Cerebellar cortex (tissue), 1 donor: ENCODE data around the gene ANP32B.
A peak's percentile ranks its signal among the peaks of the same experiment; 100 is the strongest.
"Not testable (repeated sequence)": the region's sequence is repeated elsewhere in the genome, so short reads cannot be mapped to it uniquely, and the experiment has no call there.

ENCODE experiments used
- DNase-seq: peaks from one replicate; pipeline ENCODE4 v3.0.0-alpha.2; 2015; ENCODE audit warnings: low spot score

The ANP32B gene

DNA sequence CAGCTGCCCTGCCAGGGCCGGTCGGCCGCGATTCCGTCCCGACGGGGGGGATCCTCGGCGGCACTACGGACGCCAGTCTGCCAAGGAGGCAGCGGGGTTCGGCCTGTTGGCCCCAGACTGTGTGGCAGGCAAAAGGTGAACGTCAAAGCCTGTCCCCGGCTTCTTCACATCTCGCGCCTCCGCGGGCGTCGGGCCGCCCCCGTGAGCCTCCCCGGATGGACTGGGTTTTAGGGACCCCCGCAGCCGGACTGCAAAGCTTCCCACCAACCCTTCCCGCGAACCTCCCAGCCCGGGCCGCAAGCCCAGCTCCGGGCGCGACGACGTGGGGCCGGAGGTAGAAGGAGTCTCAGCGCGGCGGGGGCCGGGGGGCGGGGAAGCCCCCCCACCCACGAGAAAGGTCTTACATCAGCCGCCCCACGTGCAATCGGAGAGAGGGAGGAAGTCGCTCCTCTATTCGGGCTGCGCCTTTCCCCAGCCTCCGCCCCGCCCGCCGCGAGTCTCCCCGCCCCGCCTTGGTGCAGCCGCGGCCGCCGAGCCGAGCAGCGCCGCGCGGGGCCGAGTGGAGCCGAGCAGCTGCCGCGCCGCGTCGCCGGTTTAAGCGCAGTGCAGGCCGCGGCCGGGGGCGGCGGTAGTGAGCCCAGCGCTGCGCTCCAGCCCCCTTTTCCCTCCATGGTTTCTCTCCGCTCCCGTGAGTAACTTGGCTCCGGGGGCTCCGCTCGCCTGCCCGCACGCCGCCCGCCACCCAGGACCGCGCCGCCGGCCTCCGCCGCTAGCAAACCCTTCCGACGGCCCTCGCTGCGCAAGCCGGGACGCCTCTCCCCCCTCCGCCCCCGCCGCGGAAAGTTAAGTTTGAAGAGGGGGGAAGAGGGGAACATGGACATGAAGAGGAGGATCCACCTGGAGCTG, at the start of gene ANP32B:
Gene ANP32B (plus strand): TSS at position 659 of the 906 bp plus-strand sequence. CDS start 215 bp downstream, at position 874.
- peak; percentile 80 for DNase-seq

DNA sequence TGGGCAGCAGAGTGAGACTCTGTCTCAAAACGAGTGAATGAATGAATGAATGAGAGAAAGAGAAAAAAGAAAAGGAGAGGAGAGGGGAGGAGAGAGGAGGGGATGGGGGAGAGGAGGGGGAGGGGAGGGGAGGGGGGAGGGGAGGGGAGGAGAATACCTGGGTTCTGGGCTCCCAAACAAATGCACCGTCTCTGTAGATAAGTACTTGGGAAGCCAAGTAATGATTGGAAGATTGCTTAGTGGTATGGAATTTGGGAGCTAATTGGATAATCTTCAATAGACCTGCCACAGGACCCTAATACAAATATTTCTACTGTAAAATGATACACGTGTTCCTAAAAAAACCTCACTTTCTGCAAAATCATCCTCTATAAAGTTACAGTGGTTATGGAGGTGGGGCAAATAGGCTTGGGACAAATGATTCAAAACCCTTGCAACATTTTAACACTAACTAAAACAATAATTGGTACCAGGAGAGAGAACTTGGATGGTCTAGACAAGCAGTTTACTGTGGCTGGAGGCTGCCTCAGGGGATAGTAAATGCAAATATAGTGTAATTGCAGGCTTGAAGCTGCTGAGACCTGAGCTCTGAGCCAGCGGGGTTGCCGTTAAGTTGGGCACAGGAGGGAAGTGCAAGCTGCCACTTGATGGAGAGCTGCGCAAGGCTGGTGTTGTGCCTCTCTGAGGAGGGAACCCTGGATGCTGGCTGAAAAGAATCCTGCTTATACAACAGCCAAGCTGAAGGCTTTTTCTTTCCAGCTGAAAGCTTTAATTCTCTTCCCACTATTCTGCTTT, 48.6 kb upstream of the ANP32B start:
- no peak for DNase-seq

DNA sequence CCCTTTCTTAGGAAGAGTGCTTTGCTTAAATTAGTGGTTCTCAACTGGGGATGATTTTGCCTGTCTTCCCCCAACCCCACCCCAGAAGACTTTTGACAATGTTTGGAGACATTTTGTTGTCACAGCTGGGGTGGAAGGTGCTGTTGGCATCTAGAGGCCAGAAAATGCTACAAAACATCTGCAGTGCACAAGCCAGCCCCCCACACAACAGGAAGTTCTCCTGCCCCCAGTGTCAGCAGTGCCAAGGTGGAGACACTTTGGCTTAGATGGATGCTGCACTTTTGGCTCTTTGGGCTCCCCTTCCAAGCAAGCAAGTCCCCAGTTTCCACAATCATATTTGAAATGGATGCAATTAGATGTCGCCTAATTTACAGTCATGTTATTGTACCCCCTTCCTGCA, 47.9 kb upstream of the ANP32B start:
- no peak for DNase-seq

DNA sequence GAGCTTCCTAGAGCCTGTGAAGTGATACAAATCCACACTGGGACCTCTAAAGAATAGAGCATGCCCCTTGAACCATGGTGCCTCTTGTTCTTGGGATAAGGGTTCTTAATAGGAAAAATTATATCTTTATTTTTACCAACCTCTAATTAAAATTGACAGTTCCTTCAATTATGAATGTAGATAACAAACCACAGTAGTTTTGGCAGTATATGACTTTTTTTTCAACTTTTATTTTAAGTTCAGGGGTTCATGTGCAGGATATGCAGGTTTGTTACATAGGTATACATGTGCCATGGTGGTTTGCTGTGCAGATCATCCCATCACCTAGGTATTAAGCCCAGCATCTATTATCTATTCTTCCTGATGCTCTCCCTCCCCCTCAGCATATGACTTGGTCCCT, 46.1 kb upstream of the ANP32B start:
- no peak for DNase-seq

DNA sequence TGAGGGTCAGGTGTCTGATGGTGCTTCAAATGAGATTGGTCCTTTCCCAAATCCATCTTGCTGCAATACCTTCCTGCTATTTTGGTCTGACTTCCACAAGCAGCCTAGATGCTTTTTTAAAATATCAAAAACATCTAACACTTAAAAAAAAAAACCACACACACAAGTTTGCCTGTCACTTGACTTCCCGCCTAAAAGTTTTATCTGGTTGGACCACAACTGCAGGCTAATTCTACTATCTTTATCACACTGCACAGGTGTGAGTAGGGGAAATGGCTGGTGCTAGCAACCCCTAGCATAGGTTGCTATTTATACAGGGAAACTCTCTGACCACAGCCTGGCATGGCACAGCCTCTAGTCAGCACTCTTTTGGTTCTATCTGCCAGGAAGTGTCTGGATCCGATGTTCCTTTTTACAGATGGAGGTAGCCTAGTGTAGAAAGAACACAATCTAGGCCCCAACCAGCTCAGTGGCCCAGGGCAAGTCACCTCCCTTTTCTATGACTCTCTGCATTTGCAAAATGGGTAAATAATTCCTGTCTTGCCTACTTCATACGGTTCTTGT, 45.0 kb upstream of the ANP32B start, which contains the start of gene HEMGN:
Gene HEMGN (minus strand): TSS at position 92 of the 564 bp plus-strand sequence. CDS start 36 bp downstream, at position 56.
- no peak for DNase-seq

DNA sequence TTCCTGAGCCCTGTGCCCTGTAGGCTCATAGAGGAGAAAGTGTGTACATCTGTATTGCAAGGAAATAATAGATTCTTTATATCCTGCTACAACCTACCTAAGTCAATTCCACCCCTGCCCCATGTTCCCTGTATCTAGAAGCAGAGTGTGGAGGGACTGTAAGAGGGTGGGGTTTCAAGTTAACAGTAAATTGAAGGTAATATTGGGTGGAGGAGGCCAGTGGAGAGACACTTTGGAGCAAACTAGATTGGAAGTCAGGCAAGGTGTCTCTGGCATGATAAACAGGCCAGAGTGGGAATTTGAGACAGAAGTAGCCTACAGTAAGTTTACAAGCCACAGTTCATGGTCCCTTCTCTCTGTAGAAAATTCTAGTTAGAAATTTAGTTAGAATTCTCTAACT, 42.9 kb upstream of the ANP32B start:
- DNase-seq: no peak

DNA sequence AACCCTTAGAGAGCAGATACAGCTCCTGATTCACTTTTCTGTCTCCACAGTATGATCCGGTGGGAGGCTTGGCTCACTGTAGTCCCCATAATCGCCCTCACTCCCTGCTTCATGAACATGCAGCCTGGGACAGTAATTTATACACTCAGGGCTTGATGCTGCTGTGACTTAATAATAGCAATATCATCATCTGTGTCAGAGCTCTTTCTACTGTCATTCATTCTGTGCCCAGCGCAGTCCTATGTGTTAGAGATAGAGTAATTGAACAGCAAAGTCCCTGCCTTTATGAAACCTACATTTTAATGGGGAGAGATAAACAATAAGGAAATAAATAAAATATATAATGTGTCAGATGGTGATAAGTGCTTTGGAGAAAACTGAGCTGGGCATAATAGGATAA, 42.4 kb upstream of the ANP32B start:
- DNase-seq: no peak

DNA sequence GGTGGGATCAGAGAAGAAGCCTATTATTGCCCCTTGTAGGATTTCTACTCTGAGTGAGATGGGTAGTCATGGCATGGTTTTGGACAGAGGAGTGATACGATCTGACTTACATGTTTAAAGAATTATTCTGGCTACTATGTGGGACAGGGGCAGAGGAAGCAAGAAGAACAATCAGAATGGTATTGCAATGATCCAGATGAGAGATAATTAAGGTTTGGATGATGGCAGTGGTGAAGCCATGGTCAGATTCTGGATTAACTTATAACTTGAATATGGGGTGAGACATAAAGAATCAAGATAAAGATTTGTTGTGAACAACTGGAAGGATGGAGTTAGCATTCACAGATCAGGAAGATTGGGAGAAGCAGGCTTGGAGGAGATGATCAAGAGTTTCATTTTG, 41.8 kb upstream of the ANP32B start:
- no peak for DNase-seq

DNA sequence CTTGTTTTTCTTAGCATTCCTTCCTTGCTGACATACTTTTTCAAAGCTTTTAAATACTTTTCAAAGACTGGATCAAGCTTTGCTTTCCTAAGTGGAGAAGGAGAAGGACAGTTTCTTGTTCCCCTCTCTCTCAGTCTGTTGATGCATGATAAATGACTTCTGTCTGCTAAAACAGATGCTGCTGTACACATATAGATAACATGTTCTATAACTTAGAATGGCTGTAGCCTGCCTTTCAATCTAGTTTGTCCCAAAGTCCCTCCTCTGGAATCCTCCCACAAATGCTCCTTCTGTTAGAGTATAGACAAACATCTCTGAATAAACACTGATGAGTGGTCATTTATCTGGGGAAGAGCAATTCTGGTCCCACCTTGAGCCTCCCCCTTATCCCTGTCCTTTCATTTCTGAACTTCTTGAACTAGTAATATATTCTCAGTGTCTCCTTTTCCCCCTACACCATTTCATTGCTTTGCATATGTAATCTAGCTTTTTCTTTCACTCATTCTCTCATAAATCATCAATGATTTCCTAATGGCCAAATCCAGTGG, 39.8 kb upstream of the ANP32B start:
- DNase-seq: no peak

DNA sequence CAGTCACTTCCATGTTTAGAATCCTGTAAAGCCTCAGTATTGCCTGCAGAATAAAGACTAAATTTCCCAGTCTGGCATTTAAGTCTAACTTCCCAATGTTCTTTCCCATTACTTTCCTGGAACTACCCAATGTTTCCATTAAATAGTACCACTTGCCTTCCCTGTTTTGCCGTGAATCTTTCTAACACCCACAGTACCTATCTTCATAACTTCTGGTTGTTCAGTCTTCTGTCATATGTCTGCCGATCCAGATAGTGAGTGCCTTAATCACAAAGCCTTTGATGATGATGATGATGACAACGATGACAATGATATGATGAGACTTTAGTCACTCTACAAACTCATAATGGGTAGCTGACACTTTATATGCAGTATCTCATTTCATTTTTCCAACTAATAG, 38.5 kb upstream of the ANP32B start:
- DNase-seq: no peak

DNA sequence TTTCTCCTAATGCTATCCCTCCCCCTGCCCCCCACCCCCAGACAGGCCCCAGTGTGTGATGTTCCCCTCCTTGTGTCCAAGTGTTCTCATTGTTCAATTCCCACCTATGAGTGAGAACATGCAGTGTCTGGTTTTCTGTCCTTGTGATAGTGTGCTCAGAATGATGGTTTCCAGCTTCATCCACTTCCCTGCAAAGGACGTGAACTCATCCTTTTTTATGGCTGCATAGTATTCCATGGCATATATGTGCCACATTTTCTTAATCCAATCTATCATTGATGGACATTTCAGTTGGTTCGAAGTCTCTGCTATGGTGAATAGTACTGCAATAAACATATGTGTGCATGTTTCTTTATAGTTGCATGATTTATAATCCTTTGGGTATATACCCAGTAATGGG, 37.7 kb upstream of the ANP32B start:
- not testable (repeated sequence) for DNase-seq

DNA sequence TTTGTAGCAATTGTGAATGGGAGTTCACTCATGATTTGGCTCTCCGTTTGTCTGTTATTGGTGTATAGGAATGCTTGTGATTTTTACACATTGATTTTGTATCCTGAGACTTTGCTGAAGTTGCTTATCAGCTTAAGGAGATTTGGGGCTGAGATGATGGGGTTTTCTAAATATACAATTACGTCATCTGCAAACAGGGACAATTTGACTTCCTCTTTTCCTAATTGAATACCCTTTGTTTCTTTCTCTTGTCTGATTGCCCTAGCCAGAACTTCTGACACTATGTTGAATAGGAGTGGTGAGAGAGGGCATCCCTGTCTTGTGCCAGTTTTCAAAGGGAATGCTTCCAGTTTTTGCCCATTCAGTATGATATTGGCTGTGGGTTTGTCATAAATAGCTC, 36.0 kb upstream of the ANP32B start:
- not testable (repeated sequence) for DNase-seq

DNA sequence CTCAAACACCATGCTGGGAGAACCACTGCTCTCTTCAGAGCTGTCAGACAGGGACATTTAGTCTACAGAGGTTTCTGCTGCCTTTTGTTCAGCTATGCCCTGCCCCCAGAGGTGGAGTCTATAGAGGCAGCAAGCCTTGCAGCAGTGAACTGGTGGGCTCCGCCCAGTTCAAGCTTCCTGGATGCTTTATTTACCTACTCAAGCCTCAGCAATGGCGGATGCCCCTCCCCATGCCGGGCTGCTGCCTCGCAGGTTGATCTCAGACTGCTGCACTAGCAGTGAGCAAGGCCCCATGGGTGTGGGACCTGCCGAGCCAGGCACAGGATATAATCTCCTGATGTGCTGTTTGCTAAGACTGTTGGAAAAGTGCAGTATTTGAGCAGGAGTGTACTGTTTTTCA, 32.3 kb upstream of the ANP32B start:
- DNase-seq: not testable (repeated sequence)

DNA sequence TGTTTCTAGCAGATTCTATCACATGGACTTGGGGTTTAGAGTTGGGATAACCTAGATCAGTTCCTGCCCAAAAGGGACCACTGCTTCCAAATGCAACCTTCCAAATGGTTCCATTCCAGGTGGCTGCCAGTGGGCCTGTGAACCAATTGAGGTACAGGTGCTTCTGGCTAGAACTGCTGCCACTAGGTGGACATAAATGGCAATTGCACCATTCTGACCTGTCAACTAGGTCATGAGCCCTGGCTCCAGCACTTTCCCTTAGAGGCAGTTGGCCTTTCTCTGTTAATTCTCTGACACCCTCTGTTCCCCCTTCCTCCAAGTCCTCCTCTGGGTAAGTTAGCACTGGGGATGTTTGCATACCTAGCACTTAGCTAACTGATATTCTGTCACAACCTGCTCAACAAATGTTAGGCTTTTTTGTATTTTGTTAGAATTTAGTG, 28.6 kb upstream of the ANP32B start:
- DNase-seq: peak; percentile 73

DNA sequence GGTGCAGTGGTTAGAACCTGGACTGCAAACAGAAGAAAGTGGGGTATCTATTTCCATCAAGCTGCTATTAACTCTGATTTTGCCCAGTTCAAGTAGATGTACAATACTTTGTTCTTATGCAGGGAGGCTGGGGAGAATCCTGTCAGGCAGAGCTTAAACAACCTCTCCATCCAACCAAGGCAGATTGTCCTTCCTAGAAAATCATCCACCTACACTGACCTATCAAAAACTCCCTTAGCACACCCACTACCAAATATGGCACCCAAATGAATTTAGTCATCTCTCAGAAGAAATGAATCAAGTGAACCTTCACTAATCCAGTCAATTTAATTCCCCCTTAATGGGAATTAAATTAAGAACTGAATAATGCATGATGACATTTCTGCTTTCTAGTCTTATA, 26.8 kb upstream of the ANP32B start:
- DNase-seq: no peak

DNA sequence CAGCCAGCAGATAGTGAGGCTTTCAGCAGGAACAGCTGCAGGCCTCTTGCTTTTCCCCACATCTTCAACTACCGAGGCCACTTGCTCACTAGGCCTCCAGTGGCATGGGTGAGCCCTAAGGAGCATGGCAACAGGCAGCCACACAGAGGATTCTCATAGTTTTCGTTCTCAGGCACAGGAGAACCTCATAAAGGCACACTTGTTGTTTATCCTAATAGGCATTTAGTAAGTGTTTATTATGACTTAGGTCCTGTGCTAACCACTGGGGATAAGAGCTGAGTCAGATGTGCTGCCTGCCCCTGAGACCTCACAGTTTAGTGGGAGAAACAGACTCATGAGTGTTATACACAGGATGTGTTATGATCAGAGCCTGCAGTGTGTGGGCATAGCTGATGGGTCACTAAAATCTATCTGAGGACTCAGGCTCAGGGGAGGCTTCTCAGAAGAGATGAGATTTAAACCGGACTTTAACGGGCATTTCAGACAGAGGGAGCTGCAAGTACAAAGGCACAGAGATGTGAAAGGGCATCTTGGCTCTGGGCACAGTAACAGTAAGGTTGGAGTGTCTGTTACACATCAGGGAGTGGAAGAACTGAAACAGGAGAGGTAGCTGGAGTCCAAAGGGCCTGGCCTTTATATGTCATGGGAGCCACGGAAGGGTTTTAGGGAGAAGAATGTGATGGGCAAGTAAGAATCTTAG, 24.2 kb upstream of the ANP32B start:
- DNase-seq: no peak

DNA sequence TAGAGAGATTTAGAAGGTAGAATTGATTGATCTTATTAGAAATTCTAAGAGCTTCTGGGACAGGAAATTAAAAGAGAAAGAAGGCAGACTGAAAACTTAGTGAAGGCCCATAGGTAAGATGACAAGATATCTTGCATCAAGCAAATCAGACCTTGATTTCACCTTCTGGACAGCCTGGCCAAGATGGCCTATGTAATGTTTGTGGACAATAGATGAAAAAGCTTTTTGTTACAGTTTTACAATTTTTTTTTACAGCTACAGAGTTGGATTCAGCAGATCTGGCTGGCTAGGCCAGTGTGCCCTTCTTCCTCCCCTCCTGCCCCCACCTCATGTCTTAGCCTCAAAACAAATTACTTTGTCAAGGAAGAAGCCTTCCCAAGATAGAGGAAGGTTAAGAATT, 23.6 kb upstream of the ANP32B start:
- no peak for DNase-seq

DNA sequence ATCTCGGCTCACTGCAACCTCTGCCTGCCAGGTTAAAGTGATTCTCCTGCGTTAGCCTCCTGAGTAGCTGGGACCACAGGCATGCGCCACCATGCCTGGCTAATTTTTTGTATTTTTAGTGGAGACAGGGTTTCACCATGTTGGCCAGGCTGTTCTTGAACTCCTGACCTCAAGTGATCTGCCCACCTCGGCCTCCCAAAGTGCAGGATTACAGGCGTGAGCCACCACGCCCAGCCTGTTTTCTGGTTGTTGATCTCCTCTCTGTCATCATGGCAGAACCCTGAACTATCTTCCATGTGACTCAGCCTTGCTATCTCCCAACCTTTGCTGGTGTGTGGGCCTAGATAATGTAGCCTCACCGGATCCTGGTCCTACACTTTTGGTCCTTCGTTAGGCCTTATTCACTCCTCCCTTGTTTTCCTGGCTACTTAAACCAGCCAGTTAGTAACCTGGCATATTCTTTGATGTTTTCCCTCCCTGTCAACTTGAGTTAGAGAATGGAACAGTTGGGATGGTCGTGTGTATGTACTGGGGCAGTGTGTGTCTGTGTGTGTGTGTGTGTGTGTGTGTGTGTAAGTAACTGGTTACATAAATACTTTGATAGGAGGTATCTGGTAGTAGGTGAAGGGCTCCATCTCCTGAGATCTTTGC, 22.3 kb upstream of the ANP32B start:
- DNase-seq: not testable (repeated sequence)

DNA sequence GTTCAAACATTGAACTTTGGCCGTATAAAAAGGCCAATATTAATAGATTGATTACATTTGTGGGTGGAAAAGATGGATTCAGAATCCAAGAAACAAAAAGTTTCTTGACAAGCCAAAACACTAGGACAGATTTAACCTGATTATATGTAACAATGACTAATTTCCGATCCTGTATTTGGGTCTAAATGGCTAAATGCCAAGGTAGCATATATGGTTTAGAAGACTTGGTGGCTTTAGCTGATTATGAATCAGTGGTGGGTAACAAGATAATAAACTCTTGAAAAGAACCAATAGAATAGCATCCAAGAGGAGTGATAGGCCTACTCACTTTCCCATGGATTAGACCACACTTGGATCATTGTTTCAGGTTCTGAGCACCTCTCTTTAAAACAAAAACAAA, 21.8 kb upstream of the ANP32B start:
- DNase-seq: no peak

DNA sequence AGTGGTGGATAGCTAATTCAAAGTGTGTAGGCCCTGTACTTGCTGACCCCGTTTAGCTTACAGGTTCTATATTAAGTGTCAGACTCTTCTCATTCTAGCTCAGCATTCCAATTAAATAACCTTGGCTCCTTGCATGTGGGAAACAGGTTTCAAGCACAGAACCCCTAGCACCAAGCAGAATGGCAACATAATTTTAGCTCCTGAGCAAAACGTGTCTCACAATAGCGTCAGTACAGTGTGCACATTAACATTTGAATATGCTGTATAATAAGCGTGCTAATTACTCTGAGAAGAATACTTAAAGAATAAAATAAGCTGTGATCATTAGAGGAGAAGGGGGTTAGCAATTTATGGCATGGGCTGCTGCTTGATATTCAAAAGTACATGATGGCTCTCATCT, 21.0 kb upstream of the ANP32B start:
- no peak for DNase-seq

DNA sequence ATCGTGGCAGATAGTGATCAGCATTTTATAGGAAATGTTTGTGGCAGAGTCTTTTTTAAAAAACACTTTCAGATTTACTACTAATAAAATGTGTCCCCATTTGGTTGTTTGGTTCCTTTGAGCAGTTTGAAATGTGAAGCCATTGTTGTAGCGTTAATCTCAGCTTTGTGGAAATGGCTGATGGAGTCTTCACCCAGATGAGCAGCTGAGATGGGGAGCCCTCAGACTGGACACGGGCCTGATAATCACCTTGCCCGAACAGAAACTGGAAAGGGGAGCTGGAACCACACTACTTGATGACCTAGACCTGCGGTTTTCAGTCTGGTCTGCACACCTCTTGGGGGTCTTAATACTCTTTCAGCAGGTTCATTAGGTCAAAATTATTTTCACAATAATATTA, 20.6 kb upstream of the ANP32B start:
- DNase-seq: no peak
